Thoracic aorta (tissue), 2 donors: Measurements from ENCODE around the gene NANOS2. TPM values are rescaled to one million over a fixed set of nuclear protein-coding genes. Genes with fewer than 3 reads are reported as not detected.
"Not testable (repeated sequence)": the region's sequence is repeated elsewhere in the genome, so short reads cannot be mapped to it uniquely, and the experiment has no call there.

Experiments
- ATAC-seq: fragments of 150-250 bp; one replicate; pipeline ENCODE4 v1.8.0; 2017; ENCODE audit warnings: low read depth; ENCODE audit not compliant: insufficient number of reproducible peaks, low FRiP score
- DNase-seq: peaks from one replicate; pipeline ENCODE4 v3.0.0-alpha.2; 2020; ENCODE audit warnings: low spot score
- H3K27ac ChIP-seq, 2 donors: fragments of 200-600 bp; sonication (generic); 1 replicate in 1 of 2; 2 replicates in 1 of 2; pipeline ENCODE4 v1.5.1; 2016; ENCODE audit warnings: mild to moderate bottlenecking in 2 of 2, moderate library complexity in 2 of 2
- H3K27me3 ChIP-seq: fragments of 200-600 bp; sonication (generic); replicated peaks from 2 replicates; pipeline ENCODE4 v1.6.0; 2016; ENCODE audit warnings: mild to moderate bottlenecking; ENCODE audit not compliant: insufficient read depth
- H3K36me3 ChIP-seq: fragments of 200-600 bp; sonication (generic); one replicate; pipeline ENCODE4 v1.5.1; 2016
- H3K4me1 ChIP-seq, 2 donors: fragments of 200-600 bp; sonication (generic); 1 replicate in 1 of 2; 2 replicates in 1 of 2; pipeline versions ENCODE4 v1.5.1 to v1.6.0; 2016; ENCODE audit warnings: low read depth in 2 of 2, mild to moderate bottlenecking in 1 of 2; ENCODE audit not compliant: control insufficient read depth in 1 of 2
- H3K4me3 ChIP-seq: fragments of 200-600 bp; sonication (generic); 2 replicates; pipeline ENCODE4 v1.5.1; 2016; ENCODE audit warnings: mild to moderate bottlenecking
- H3K9me3 ChIP-seq: fragments of 200-600 bp; sonication (generic); 2 replicates; pipeline ENCODE4 v1.5.1; 2016
- total RNA-seq, 2 donors: library from RNA; depleted of rRNA; stranded (reverse); fragments of >200 nt; gene quantifications; one replicate each; pipeline versions ENCODE4 v1.1.0 to v1.2.3, GENCODE V29; 2016
- TF ChIP-seq, protein P1 (sequence below): fragments of 200-600 bp; sonication (generic); IDR thresholded peaks from one replicate; pipeline ENCODE4 v1.5.1; 2019; ENCODE audit warnings: antibody characterized with exemption

Gene NANOS2
- total RNA-seq, 2 donors from 2014 or later: not detected

DNA sequence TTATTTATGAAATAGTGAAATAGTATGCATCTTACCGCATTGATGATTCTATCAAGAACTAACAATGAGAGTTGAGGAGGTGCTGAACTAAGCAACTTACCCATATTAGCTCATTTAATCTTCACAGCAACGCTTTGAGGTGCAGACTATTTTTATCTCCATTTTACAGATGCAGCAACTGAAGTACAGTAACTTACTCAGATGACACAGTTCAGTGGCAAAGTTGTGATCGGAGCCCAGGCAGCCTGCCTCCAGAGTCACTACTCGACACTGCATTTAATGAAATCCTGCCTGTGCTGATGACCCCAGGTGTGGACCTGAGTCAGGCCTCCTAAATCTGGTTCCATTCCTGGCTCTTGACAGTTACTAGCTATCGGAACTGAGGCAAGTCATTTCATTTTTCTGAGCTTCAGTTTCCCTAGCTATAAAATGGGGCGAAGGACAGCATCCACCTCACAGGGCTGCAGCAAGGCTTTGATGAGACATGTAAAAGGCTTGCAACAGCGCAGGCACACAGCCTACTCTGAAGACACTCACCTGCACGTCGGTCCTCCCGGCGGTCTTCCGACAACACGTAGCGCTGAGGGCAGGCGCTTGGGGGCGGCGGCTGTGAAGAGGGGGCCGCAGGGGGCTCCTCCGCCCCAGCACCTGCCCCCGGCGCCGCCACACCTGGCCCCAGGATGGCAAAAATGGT lies 13.7 kb downstream of the NANOS2 start:
- ATAC-seq (no peak), DNase-seq (no peak)
- H3K4me1 ChIP-seq: peaks cover 6 to 21% of the 10 kb centered on the region in 2 donors
- H3K27ac ChIP-seq: no peak overlapping the region
- TF ChIP-seq, protein P1, sequence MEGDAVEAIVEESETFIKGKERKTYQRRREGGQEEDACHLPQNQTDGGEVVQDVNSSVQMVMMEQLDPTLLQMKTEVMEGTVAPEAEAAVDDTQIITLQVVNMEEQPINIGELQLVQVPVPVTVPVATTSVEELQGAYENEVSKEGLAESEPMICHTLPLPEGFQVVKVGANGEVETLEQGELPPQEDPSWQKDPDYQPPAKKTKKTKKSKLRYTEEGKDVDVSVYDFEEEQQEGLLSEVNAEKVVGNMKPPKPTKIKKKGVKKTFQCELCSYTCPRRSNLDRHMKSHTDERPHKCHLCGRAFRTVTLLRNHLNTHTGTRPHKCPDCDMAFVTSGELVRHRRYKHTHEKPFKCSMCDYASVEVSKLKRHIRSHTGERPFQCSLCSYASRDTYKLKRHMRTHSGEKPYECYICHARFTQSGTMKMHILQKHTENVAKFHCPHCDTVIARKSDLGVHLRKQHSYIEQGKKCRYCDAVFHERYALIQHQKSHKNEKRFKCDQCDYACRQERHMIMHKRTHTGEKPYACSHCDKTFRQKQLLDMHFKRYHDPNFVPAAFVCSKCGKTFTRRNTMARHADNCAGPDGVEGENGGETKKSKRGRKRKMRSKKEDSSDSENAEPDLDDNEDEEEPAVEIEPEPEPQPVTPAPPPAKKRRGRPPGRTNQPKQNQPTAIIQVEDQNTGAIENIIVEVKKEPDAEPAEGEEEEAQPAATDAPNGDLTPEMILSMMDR: no peak
- H3K9me3 ChIP-seq: no peaks in the 10 kb centered on the region
- no peaks in the 10 kb centered on the region for H3K27me3 ChIP-seq
- H3K4me3 ChIP-seq: peak overlapping the region; percentile 89
- peaks cover 13% of the 10 kb centered on the region for H3K36me3 ChIP-seq

GRCh38 chr19:45899919-45900589 lies 14.5 kb downstream of the NANOS2 start:
- no peak for DNase-seq
- TF ChIP-seq, protein P1: no peak
- no peaks in the 10 kb centered on the region for H3K9me3 ChIP-seq
- no peaks in the 10 kb centered on the region for H3K27me3 ChIP-seq
- H3K4me3 ChIP-seq: no peak overlapping the region
- ATAC-seq: no peak
- H3K27ac ChIP-seq: no peak overlapping the region
- H3K4me1 ChIP-seq: peaks cover 6 to 21% of the 10 kb centered on the region in 2 donors
- peaks cover 13% of the 10 kb centered on the region for H3K36me3 ChIP-seq

- Histone ChIP-seq H3K4me1 (peaks cover 6 to 21% of the 10 kb centered on the region in 2 donors), H3K27ac (no peak overlapping the region), H3K36me3 (peaks cover 13% of the 10 kb centered on the region), H3K9me3 (no peaks in the 10 kb centered on the region), H3K27me3 (no peaks in the 10 kb centered on the region), H3K4me3 (no peak overlapping the region)
- TF ChIP-seq, protein P1: no peak
- no peak for DNase-seq
- no peak for ATAC-seq
Measured at GRCh38 chr19:45899253-45899652, 15.3 kb downstream of the NANOS2 start.

DNA sequence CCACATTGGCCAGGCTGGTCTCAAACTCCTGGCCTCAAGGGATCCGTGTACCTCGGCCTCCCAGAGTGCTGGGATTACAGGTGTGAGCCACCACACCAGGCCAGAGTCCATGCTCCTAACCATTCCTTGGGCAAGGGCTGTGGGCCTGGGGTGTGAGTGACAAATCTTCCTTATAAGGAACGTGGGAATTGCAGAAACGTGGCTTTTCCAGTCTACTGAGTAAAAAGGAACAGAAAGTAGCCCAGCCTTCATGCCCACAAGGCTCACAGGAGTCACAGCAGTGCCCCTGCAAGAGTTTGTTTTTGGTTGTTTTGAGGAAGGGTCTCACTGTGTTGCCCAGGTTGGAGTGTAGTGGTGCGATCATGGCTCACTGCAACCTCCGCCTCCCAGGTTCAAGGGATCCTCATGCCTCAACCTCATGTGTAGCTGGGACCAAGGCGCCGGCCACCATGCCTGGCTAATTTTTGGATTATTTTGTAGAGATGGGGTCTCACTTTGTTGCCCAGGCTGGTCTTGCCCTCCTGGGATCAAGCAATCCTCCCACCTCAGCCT lies 17.2 kb downstream of the NANOS2 start:
- ATAC-seq: no peak
- no peak for DNase-seq
- Histone ChIP-seq H3K4me1 (peaks cover 6 to 14% of the 10 kb centered on the region in 2 donors), H3K36me3 (peaks cover 13% of the 10 kb centered on the region), H3K27me3 (no peaks in the 10 kb centered on the region), H3K27ac (no peak overlapping the region), H3K9me3 (no peaks in the 10 kb centered on the region), H3K4me3 (no peak overlapping the region)
- TF ChIP-seq, protein P1: no peak

DNA sequence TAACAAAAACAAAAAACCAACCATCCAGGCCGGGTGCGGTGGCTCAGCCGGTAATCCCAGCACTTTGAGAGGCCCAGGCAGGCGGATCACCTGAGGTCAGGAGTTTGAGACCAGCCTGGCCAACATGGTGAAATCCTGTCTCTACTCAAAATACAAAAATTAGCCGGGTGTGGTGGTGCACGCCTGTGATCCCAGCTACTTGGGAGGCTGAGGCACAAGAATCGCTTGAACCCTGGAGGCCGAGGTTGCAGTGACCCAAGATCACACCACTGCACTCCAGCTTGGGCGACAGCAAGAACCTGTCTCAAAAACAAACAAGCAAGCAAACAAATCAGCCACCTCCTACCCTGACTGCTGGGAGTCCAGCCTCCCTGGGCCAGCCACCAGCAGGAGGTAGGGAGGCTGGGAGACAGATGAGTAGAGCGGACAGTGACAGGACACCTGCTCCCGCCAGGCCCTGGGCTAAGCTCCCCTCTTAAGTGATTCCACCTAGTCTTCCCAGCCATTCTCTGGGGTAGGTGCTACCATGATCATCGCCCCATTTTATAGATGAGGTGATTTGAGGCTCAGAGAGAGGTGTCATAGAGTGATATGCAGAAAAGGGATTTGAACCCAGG lies 18.5 kb downstream of the NANOS2 start:
- not testable (repeated sequence) for H3K9me3 ChIP-seq, H3K27me3 ChIP-seq, ATAC-seq, H3K4me1 ChIP-seq, DNase-seq, H3K4me3 ChIP-seq, H3K27ac ChIP-seq
- H3K36me3 ChIP-seq: peaks cover 13% of the 10 kb centered on the region
